Measurements from ENCODE around the gene IL9R.

Gene IL9R

GRCh38 chrX:155956649-155957048, 40.8 kb upstream of the IL9R start:
- Histone ChIP-seq H3K27ac (ENCODE audit: low read depth, low read length) (peak overlapping the region; percentile 68), H3K4me2 (ENCODE audit: low read length) (no peak overlapping the region), H3K36me3 (ENCODE audit: control insufficient read depth, insufficient read depth, low read length) (no peaks in the 10 kb centered on the region), H3K23ac (ENCODE audit: low read length) (no peak overlapping the region), H3K18ac (ENCODE audit: low read length) (peak overlapping the region; percentile 6), H2BK15ac (replicated peaks; ENCODE audit: low read depth) (no peak overlapping the region), H2AK5ac (ENCODE audit: low read length) (no peak overlapping the region), H3K56ac (ENCODE audit: low read length) (peak overlapping the region; percentile 59), H3K4ac (ENCODE audit: low read depth, low read length) (peak overlapping the region; percentile 28), H4K8ac (ENCODE audit: low read depth, low read length) (no peak overlapping the region), H3K79me1 (ENCODE audit: low read length) (no peaks in the 10 kb centered on the region), H4K5ac (ENCODE audit: low read length) (no peak overlapping the region), H3K9ac (ENCODE audit: low read length) (no peak overlapping the region), H3K4me3 (ENCODE audit: low read length) (no peak overlapping the region), H3K4me1 (ENCODE audit: control insufficient read depth, low read depth, low read length) (no peaks in the 10 kb centered on the region), H2BK120ac (ENCODE audit: low read depth, low read length) (peak overlapping the region; percentile 73), H3K79me2 (ENCODE audit: control insufficient read depth, insufficient read depth, low read length) (no peaks in the 10 kb centered on the region), H3K27me3 (ENCODE audit: insufficient read depth, low read length, poor library complexity) (no peaks in the 10 kb centered on the region), H2BK5ac (ENCODE audit: low read length) (peak overlapping the region; percentile 65)
- no CpG with 5 or more reads among the region's 3 CpGs for WGBS (ENCODE audit: extremely low coverage, insufficient coverage, low lambda C conversion rate)
- DNase-seq, result no peak

- H3K79me2 ChIP-seq (ENCODE audit: control insufficient read depth, insufficient read depth, low read length), result no peaks in the 10 kb centered on the region
- H3K18ac ChIP-seq (ENCODE audit: low read length), result peak overlapping the region; percentile 6
- H3K9ac ChIP-seq (ENCODE audit: low read length), result peak overlapping the region; percentile 67
- no peak overlapping the region for H2BK120ac ChIP-seq (ENCODE audit: low read depth, low read length)
- H4K5ac ChIP-seq (ENCODE audit: low read length), result peak overlapping the region; percentile 92
- no peaks in the 10 kb centered on the region for H3K36me3 ChIP-seq (ENCODE audit: control insufficient read depth, insufficient read depth, low read length)
- H3K4me1 ChIP-seq (ENCODE audit: control insufficient read depth, low read depth, low read length), result no peaks in the 10 kb centered on the region
- no peak overlapping the region for H3K4ac ChIP-seq (ENCODE audit: low read depth, low read length)
- H2AK5ac ChIP-seq (ENCODE audit: low read length), result no peak overlapping the region
- peak overlapping the region; percentile 82 for H3K56ac ChIP-seq (ENCODE audit: low read length)
- H2BK15ac ChIP-seq (replicated peaks; ENCODE audit: low read depth), result no peak overlapping the region
- H3K4me3 ChIP-seq (ENCODE audit: low read length), result no peak overlapping the region
- H3K27ac ChIP-seq (ENCODE audit: low read depth, low read length), result peak overlapping the region; percentile 74
- DNase-seq, result peak; percentile 77
- no peak overlapping the region for H4K8ac ChIP-seq (ENCODE audit: low read depth, low read length)
- no peaks in the 10 kb centered on the region for H3K79me1 ChIP-seq (ENCODE audit: low read length)
- no peak overlapping the region for H3K4me2 ChIP-seq (ENCODE audit: low read length)
- H3K27me3 ChIP-seq (ENCODE audit: insufficient read depth, low read length, poor library complexity), result no peaks in the 10 kb centered on the region
- H3K23ac ChIP-seq (ENCODE audit: low read length), result no peak overlapping the region
- WGBS (ENCODE audit: extremely low coverage, insufficient coverage, low lambda C conversion rate), result no CpG with 5 or more reads among the region's 7 CpGs
- H2BK5ac ChIP-seq (ENCODE audit: low read length), result peak overlapping the region; percentile 73
Measured at GRCh38 chrX:155957843-155958242, 39.7 kb upstream of the IL9R start.

GRCh38 chrX:155959018-155959587, 38.4 kb upstream of the IL9R start:
- Histone ChIP-seq H4K8ac (ENCODE audit: low read depth, low read length) (no peak overlapping the region), H3K23ac (ENCODE audit: low read length) (no peak overlapping the region), H3K79me2 (ENCODE audit: control insufficient read depth, insufficient read depth, low read length) (no peaks in the 10 kb centered on the region), H3K4me1 (ENCODE audit: control insufficient read depth, low read depth, low read length) (no peaks in the 10 kb centered on the region), H3K56ac (ENCODE audit: low read length) (peak overlapping the region; percentile 77), H3K4ac (ENCODE audit: low read depth, low read length) (no peak overlapping the region), H3K18ac (ENCODE audit: low read length) (peak overlapping the region; percentile 96), H3K79me1 (ENCODE audit: low read length) (no peaks in the 10 kb centered on the region), H3K9ac (ENCODE audit: low read length) (peak overlapping the region; percentile 75), H2BK15ac (replicated peaks; ENCODE audit: low read depth) (no peak overlapping the region), H2BK5ac (ENCODE audit: low read length) (peak overlapping the region; percentile 49), H3K4me2 (ENCODE audit: low read length) (peak overlapping the region; percentile 9), H2BK120ac (ENCODE audit: low read depth, low read length) (peak overlapping the region; percentile 90), H3K4me3 (ENCODE audit: low read length) (peak overlapping the region; percentile 24), H3K36me3 (ENCODE audit: control insufficient read depth, insufficient read depth, low read length) (no peaks in the 10 kb centered on the region), H2AK5ac (ENCODE audit: low read length) (no peak overlapping the region), H3K27me3 (ENCODE audit: insufficient read depth, low read length, poor library complexity) (no peaks in the 10 kb centered on the region), H4K5ac (ENCODE audit: low read length) (no peak overlapping the region), H3K27ac (ENCODE audit: low read depth, low read length) (peak overlapping the region; percentile 96)
- no CpG with 5 or more reads among the region's 5 CpGs for WGBS (ENCODE audit: extremely low coverage, insufficient coverage, low lambda C conversion rate)
- peak; percentile 80 for DNase-seq

GRCh38 chrX:155962906-155963305, 34.6 kb upstream of the IL9R start:
- DNase-seq, result peak; percentile 5
- no peak overlapping the region for H3K4ac ChIP-seq (ENCODE audit: low read depth, low read length)

GRCh38 chrX:155966876-155967275, 30.6 kb upstream of the IL9R start:
- no peaks in the 10 kb centered on the region for H3K36me3 ChIP-seq (ENCODE audit: control insufficient read depth, insufficient read depth, low read length)
- H3K4me1 ChIP-seq (ENCODE audit: control insufficient read depth, low read depth, low read length), result no peaks in the 10 kb centered on the region
- no peak overlapping the region for H3K9ac ChIP-seq (ENCODE audit: low read length)
- H3K18ac ChIP-seq (ENCODE audit: low read length), result no peak overlapping the region
- no peak overlapping the region for H3K56ac ChIP-seq (ENCODE audit: low read length)
- no peaks in the 10 kb centered on the region for H3K79me2 ChIP-seq (ENCODE audit: control insufficient read depth, insufficient read depth, low read length)
- H3K79me1 ChIP-seq (ENCODE audit: low read length), result no peaks in the 10 kb centered on the region
- no peak overlapping the region for H2BK15ac ChIP-seq (replicated peaks; ENCODE audit: low read depth)
- no peak overlapping the region for H2AK5ac ChIP-seq (ENCODE audit: low read length)
- no peak overlapping the region for H3K23ac ChIP-seq (ENCODE audit: low read length)
- DNase-seq, result peak; percentile 78
- no peak overlapping the region for H3K4me2 ChIP-seq (ENCODE audit: low read length)
- H3K4ac ChIP-seq (ENCODE audit: low read depth, low read length), result no peak overlapping the region
- H2BK120ac ChIP-seq (ENCODE audit: low read depth, low read length), result no peak overlapping the region
- H4K5ac ChIP-seq (ENCODE audit: low read length), result no peak overlapping the region
- no peak overlapping the region for H2BK5ac ChIP-seq (ENCODE audit: low read length)
- H3K27me3 ChIP-seq (ENCODE audit: insufficient read depth, low read length, poor library complexity), result no peaks in the 10 kb centered on the region
- H4K8ac ChIP-seq (ENCODE audit: low read depth, low read length), result no peak overlapping the region
- H3K27ac ChIP-seq (ENCODE audit: low read depth, low read length), result no peak overlapping the region
- H3K4me3 ChIP-seq (ENCODE audit: low read length), result no peak overlapping the region
- no CpG with 5 or more reads among the region's 8 CpGs for WGBS (ENCODE audit: extremely low coverage, insufficient coverage, low lambda C conversion rate)

More at GRCh38 chrX:155962906-155963305, 34.6 kb upstream of the IL9R start:
- H3K18ac ChIP-seq (ENCODE audit: low read length), result no peak overlapping the region
- no peak overlapping the region for H4K5ac ChIP-seq (ENCODE audit: low read length)
- H3K4me2 ChIP-seq (ENCODE audit: low read length), result no peak overlapping the region
- no peak overlapping the region for H2BK120ac ChIP-seq (ENCODE audit: low read depth, low read length)
- no peaks in the 10 kb centered on the region for H3K27me3 ChIP-seq (ENCODE audit: insufficient read depth, low read length, poor library complexity)
- no peak overlapping the region for H3K4me3 ChIP-seq (ENCODE audit: low read length)
- no peak overlapping the region for H4K8ac ChIP-seq (ENCODE audit: low read depth, low read length)
- H3K56ac ChIP-seq (ENCODE audit: low read length), result no peak overlapping the region
- H2BK5ac ChIP-seq (ENCODE audit: low read length), result no peak overlapping the region
- H3K23ac ChIP-seq (ENCODE audit: low read length), result no peak overlapping the region
- no peak overlapping the region for H2AK5ac ChIP-seq (ENCODE audit: low read length)
- no peaks in the 10 kb centered on the region for H3K79me2 ChIP-seq (ENCODE audit: control insufficient read depth, insufficient read depth, low read length)
- no peak overlapping the region for H3K27ac ChIP-seq (ENCODE audit: low read depth, low read length)
- no peak overlapping the region for H3K9ac ChIP-seq (ENCODE audit: low read length)
- no peak overlapping the region for H2BK15ac ChIP-seq (replicated peaks; ENCODE audit: low read depth)
- H3K79me1 ChIP-seq (ENCODE audit: low read length), result no peaks in the 10 kb centered on the region
- no CpG with 5 or more reads among the region's 1 CpG for WGBS (ENCODE audit: extremely low coverage, insufficient coverage, low lambda C conversion rate)
- H3K4me1 ChIP-seq (ENCODE audit: control insufficient read depth, low read depth, low read length), result no peaks in the 10 kb centered on the region
- no peaks in the 10 kb centered on the region for H3K36me3 ChIP-seq (ENCODE audit: control insufficient read depth, insufficient read depth, low read length)

All from mesendoderm (in vitro differentiated cells).